IMR-90 (cell line): Measurements from ENCODE around the gene DOCK4.

Source experiments
- CTCF ChIP-seq: conservative IDR thresholded peaks from 2 replicates; pipeline ENCODE4 v1.5.1; 2012; ENCODE audit warnings: mild to moderate bottlenecking, low read depth, low read length, improper control_type of control experiment
- MXI1 ChIP-seq: IDR thresholded peaks from 2 replicates; pipeline ENCODE4 v1.6.1; 2012; ENCODE audit warnings: low read depth, mild to moderate bottlenecking, low read length, moderate library complexity, borderline replicate concordance
- POLR2A ChIP-seq: IDR thresholded peaks from 2 replicates; pipeline ENCODE4 v1.6.1; 2012; ENCODE audit warnings: mild to moderate bottlenecking, low read depth, low read length
- RAD21 ChIP-seq: IDR thresholded peaks from 2 replicates; pipeline ENCODE4 v1.6.1; 2012; ENCODE audit warnings: low read length, improper control_type of control experiment
- RFX5 ChIP-seq: IDR thresholded peaks from 2 replicates; pipeline ENCODE4 v1.8.0; 2012; ENCODE audit warnings: low read depth, mild to moderate bottlenecking, low read length, moderate library complexity

DNA sequence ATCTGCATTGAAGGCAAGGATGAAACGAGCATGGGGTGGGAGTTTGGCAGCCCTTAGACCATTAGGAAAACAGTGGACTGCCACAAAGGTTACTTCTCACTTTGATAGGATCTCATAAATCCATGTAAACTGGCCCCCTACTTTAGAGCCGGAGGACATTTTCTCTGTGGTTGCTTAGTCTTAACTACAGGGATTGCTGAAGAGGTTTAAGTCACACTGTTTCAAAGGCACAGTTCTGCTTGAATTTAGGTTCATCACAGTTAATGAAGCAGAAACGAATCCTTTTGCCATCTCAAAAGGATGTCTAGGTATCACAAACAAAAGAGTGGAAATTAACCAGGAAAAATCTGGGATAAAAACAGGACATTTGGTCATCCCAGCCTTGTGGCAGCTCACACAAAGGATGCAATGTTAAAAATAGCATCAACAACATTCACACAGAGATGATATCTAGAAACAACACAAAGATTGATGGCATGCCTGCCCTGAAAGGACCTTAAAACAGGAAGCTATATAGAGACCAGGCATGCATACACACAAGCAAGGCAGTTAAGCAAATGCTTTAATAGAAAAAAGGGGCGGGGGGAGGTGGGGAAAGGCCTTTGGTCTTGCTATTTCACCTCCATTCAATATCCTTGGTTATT, 74.0 kb downstream of the DOCK4 start:
- TF ChIP-seq RFX5 (no peak), POLR2A (no peak), CTCF (no peak), MXI1 (no peak), RAD21 (no peak)
